Skeletal muscle satellite cell (primary cell): ENCODE results near the gene ACSF3.

Experiments
- H3K27me3 ChIP-seq: 2 replicates; pipeline ENCODE4 v1.7.0; 2013; ENCODE audit warnings: low read length; ENCODE audit not compliant: control insufficient read depth, insufficient read depth
- H3K36me3 ChIP-seq: 2 replicates; pipeline ENCODE4 v1.7.0; 2013; ENCODE audit warnings: mild to moderate bottlenecking, control low read depth, low read length; ENCODE audit not compliant: insufficient read depth
- H3K4me1 ChIP-seq: 2 replicates; pipeline ENCODE4 v1.7.0; 2013; ENCODE audit warnings: low read length; ENCODE audit not compliant: control insufficient read depth, insufficient read depth
- H3K4me2 ChIP-seq: 2 replicates; pipeline ENCODE4 v1.7.0; 2013; ENCODE audit warnings: mild to moderate bottlenecking, low read length
- H3K4me3 ChIP-seq: 2 replicates; pipeline ENCODE4 v1.7.0; 2013; ENCODE audit warnings: low read length
- H3K9ac ChIP-seq: 2 replicates; pipeline ENCODE4 v1.7.0; 2013; ENCODE audit warnings: mild to moderate bottlenecking, low read depth, low read length, moderate library complexity
- H3K9me3 ChIP-seq: replicated peaks from 2 replicates; pipeline ENCODE4 v1.7.0; 2013; ENCODE audit warnings: mild to moderate bottlenecking, control low read depth, low read length

The ACSF3 gene

DNA sequence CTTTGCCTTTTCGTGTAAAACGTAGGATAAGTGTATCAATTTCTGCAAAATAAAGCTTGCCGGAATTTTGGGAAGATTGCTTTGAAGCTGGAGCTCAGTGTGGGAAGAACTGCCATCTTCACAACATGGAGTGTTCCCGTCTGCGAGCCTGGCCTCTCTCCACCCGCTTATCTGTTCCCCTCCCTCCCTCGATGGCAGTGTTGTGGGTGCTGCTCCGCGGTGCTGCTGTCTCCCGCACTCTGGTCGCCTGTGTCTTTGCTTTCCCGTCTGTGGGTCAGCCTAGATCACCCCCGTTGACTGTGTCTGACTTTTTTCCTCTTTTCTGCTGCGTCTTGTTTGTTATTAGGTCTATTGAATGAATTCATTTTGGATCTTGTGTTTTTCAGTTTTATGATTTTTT, 17.0 kb downstream of the ACSF3 start:
- Histone ChIP-seq H3K4me3 (no peak overlapping the region), H3K9me3 (no peaks in the 10 kb centered on the region), H3K36me3 (peaks cover 50% of the 10 kb centered on the region), H3K9ac (no peak overlapping the region), H3K4me1 (no peaks in the 10 kb centered on the region), H3K4me2 (no peak overlapping the region), H3K27me3 (no peaks in the 10 kb centered on the region)

DNA sequence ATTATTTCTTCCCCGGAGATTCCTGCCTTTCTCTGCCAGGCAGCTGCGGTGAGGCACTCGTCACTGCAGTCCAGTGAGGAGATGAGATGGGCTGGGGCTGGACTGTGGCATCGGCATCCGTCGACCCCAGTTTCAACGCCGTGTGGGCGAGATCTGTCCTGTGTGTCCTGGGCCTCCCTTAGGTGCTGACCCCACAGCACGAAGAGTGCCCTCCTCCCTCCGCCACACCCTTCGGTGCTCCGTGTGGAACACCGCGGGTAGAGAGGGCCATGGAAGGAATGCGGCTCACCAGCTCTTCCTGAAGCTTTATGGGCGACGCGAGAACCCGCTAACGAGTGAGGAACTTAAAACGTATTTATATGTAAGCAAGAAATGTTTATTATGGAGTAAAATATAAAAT, 17.6 kb downstream of the ACSF3 start:
- Histone ChIP-seq H3K4me3 (no peak overlapping the region), H3K27me3 (no peaks in the 10 kb centered on the region), H3K4me2 (no peak overlapping the region)

GRCh38 chr16:89112377-89113151, 18.9 kb downstream of the ACSF3 start:
- peaks cover 48% of the 10 kb centered on the region for H3K36me3 ChIP-seq
- no peaks in the 10 kb centered on the region for H3K9me3 ChIP-seq
- H3K4me2 ChIP-seq = no peak overlapping the region
- H3K4me3 ChIP-seq = no peak overlapping the region
- no peak overlapping the region for H3K9ac ChIP-seq
- H3K27me3 ChIP-seq = no peaks in the 10 kb centered on the region
- H3K4me1 ChIP-seq = no peaks in the 10 kb centered on the region

More for the DNA sequence above, 17.6 kb downstream of the ACSF3 start:
- no peaks in the 10 kb centered on the region for H3K4me1 ChIP-seq
- no peaks in the 10 kb centered on the region for H3K9me3 ChIP-seq
- no peak overlapping the region for H3K9ac ChIP-seq
- peaks cover 51% of the 10 kb centered on the region for H3K36me3 ChIP-seq

DNA sequence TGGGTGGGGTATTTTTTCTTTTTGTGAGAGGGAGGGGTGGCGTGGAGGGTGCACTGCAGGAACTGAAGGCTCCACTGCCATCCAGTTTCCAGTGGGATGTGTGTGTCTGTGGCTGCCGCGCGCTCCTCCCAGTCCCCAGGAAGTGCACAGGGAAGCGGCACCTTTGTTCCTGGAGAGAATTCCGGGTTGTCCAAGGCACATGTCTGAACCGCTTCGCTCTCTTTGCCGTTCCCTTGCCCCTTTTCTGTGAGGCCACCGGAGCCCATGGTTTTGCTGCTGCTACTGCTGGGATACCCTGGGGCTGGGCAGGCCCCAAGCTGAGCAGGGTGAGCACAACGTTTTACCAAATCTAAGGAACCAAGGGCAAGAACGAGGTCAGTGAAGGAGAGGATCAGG, 19.5 kb downstream of the ACSF3 start:
- Histone ChIP-seq H3K4me2 (no peak overlapping the region), H3K27me3 (no peaks in the 10 kb centered on the region), H3K4me3 (no peak overlapping the region), H3K36me3 (peaks cover 47% of the 10 kb centered on the region), H3K4me1 (no peaks in the 10 kb centered on the region), H3K9ac (no peak overlapping the region), H3K9me3 (no peaks in the 10 kb centered on the region)

- H3K27me3 ChIP-seq = no peaks in the 10 kb centered on the region
- peaks cover 47% of the 10 kb centered on the region for H3K36me3 ChIP-seq
- no peaks in the 10 kb centered on the region for H3K9me3 ChIP-seq
- no peaks in the 10 kb centered on the region for H3K4me1 ChIP-seq
- H3K4me2 ChIP-seq = no peak overlapping the region
- H3K9ac ChIP-seq = no peak overlapping the region
- H3K4me3 ChIP-seq = no peak overlapping the region
These were observed 20.0 kb downstream of the ACSF3 start for GRCh38 chr16:89113661-89114060.

DNA sequence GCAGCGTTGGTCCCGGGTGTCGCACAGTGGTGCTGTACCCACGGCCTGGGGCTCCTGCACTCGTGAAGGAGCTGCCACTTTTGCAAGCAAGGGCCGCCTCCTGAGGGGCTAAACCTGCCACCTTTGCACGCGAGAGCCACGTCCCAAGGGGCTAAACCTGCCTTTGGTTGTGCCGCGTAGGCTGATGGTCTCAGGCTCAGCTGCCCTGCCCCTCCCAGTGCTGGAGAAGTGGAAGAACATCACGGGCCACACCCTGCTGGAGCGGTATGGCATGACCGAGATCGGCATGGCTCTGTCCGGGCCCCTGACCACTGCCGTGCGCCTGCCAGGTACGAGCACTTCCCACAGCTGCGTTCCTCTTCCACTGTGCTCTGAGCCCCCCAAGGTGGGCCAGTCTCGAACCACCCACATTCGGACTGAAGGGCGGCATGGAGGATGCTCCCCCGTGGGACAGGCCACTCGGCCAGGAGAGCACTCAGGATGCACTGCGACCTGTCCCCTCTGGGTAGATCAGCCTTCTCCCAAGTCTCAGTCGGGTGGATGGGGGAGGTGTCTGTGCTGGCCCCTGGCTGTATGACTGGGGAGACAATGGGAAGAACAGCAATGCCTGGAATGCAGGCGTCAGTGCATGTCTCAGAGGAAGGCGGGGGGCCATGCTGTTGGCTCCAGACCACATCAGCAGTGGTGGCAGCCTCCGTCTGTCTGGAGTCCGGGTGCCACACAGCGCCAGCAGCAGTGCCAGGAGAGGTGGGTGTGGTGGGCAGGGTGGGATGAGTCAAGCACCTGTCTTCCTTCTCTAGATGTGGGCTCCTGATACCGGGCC, 20.7 kb downstream of the ACSF3 start:
- Histone ChIP-seq H3K27me3 (no peaks in the 10 kb centered on the region), H3K4me1 (no peaks in the 10 kb centered on the region), H3K4me2 (no peak overlapping the region), H3K4me3 (no peak overlapping the region), H3K9ac (no peak overlapping the region), H3K9me3 (no peaks in the 10 kb centered on the region), H3K36me3 (peaks cover 47% of the 10 kb centered on the region)

DNA sequence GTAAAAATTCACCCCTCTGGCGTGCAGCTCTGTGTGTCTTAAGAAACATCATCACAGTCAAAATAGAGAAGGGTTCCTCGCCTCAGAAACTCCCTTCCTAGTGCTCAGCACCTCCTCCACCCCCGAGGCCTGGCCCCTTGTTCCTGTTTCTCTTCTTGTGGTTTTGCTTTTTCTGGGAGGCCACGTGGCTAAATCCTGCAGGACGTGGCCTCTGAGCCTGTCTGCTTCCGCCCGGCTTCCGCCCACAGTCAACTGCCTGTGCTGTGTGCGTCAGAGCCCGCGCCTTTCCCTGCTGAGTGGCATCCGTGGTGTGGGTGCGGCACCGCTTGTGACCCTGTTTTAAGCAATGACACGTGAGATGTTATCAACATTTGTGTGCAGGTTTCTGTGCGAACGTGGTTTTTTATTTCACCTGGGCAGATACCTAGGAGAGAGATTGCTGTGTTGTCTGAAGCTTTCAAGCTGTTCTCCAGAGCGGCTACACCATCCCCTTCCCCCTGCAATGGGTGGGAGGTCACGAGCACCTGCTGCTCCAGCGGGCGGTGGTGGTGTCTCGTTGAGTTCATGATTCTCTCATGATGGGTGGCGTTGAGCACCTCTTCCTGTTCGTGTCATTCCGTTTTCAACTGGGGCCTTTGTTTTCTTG, 21.7 kb downstream of the ACSF3 start:
- Histone ChIP-seq H3K36me3 (peaks cover 53% of the 10 kb centered on the region), H3K27me3 (no peaks in the 10 kb centered on the region), H3K9ac (no peak overlapping the region), H3K4me2 (no peak overlapping the region), H3K4me3 (no peak overlapping the region), H3K9me3 (no peaks in the 10 kb centered on the region), H3K4me1 (no peaks in the 10 kb centered on the region)

DNA sequence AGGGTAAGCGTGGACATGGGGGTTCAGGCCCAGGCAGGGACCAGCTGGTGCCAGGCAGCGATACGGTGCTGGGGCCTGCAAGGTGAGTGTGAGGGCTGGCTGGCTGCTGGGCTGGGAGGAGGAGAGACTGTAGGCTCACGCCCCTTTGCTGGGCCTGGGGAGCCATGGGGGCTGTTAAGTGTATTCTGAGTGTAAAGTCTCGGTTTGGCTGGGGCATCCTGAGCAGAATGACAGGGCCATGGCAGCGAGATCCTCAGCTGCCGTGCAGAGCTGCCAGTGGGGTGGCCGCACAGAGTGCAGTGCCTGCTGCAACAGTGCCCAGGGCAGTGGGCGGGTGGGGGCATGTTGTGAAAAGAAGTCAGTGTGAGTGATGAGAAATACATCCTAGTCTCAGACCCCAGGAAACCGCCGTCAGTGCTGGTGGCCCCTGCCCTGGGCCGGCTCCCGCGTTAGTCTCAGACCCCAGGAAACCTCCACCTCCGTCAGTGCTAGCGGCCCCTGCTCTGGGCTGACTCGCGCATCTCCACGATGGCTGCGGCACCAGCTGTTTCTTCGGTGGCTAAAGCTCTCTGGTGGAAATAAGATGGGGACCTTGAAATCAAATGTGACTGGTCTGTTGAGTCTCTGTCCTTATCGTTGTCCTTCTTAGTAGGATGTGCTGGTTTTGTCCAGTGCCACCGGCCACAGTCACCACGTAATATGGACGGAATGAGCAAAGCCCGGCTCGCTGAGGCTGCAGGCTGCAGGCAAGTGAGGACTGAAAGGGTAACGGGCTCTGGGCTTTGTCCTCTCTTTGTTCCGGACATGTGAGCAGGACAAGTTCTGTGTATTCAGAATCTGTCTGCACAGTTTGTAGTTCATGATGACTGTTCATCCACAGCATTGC, 22.9 kb downstream of the ACSF3 start:
- Histone ChIP-seq H3K36me3 (peaks cover 52% of the 10 kb centered on the region), H3K4me1 (no peaks in the 10 kb centered on the region), H3K27me3 (no peaks in the 10 kb centered on the region), H3K9me3 (no peaks in the 10 kb centered on the region), H3K9ac (no peak overlapping the region), H3K4me3 (no peak overlapping the region), H3K4me2 (no peak overlapping the region)

- Histone ChIP-seq H3K9me3 (no peaks in the 10 kb centered on the region), H3K4me1 (no peaks in the 10 kb centered on the region), H3K9ac (no peak overlapping the region), H3K27me3 (no peaks in the 10 kb centered on the region), H3K36me3 (peaks cover 44% of the 10 kb centered on the region), H3K4me2 (no peak overlapping the region), H3K4me3 (no peak overlapping the region)
These were observed 23.7 kb downstream of the ACSF3 start for GRCh38 chr16:89117227-89117974.

- H3K27me3 ChIP-seq = no peaks in the 10 kb centered on the region
- H3K4me1 ChIP-seq = no peaks in the 10 kb centered on the region
- no peak overlapping the region for H3K4me3 ChIP-seq
- H3K9ac ChIP-seq = no peak overlapping the region
- H3K9me3 ChIP-seq = no peaks in the 10 kb centered on the region
- no peak overlapping the region for H3K4me2 ChIP-seq
- H3K36me3 ChIP-seq = peaks cover 42% of the 10 kb centered on the region
These were observed 24.3 kb downstream of the ACSF3 start for GRCh38 chr16:89117975-89118289.
